ENCODE measurements around the gene ZNF700. TPM values are rescaled to one million over a fixed set of nuclear protein-coding genes. Genes with fewer than 3 reads are reported as not detected.

The ZNF700 gene
- total and polyA plus RNA-seq, 2 donors (not counting 3 experiments of a cell fraction or from before 2014, with no cell fraction given) = 2.3 to 7.9 TPM

DNA sequence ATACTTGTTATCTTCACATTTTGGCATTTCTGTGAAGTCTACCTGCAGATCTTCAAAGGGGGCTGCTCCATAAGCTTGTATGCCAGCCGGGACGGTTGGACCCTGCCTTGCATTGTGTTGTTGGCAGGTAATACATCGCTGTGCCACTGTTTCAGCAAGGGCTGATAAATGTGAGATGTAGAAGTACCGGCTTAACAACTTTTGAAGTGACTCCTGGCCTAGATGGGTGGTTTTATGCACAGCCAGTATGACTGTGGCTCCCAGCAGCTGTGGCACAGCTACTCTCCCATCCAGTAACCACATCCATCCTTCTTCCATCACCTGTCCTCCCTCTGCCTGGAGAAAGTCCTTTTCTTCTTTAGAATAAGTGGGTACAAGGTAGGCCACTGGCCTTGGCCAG lies 19.7 kb downstream of the ZNF700 start:
- H3K4me3 ChIP-seq (replicated peaks in 1 of 3; ENCODE audit: insufficient read depth in 1 of 3, low read depth in 1 of 3, low read length in 3 of 3) = no peak overlapping the region
- BruUV-seq (replicated peaks) = no TSS peak
- H3K27ac ChIP-seq (ENCODE audit: insufficient read depth, low read depth, low read length) = no peak overlapping the region
- dilution Hi-C loops (cut with MboI; ENCODE audit: extremely low pct_ligation_motif_present, low sequenced_read_pairs) (no loop called here), intact Hi-C loops (cut with micrococcal nuclease) (no loop called here)
- H3K4me1 ChIP-seq (ENCODE audit: control insufficient read depth, extremely low read depth, insufficient read depth, low read length) = no peaks in the 10 kb centered on the region
- H3K79me2 ChIP-seq (ENCODE audit: control insufficient read depth, insufficient read depth, low read length) = peaks cover under 1% of the 10 kb centered on the region
- peaks cover 22% of the 10 kb centered on the region for H3K9me3 ChIP-seq (replicated peaks; ENCODE audit: control insufficient read depth, insufficient read depth, low read length)
- CTCF ChIA-PET = no interaction called here
- H3K36me3 ChIP-seq (ENCODE audit: control insufficient read depth in 2 of 2, extremely low read depth in 1 of 2, insufficient read depth in 2 of 2, low read length in 2 of 2) = peaks cover 7 to 12% of the 10 kb centered on the region in 2 experiments
- POLR2A ChIA-PET = no interaction called here
- no peak for DNase-seq (ENCODE audit: low read depth, low spot score)
- H4K20me1 ChIP-seq (replicated peaks; ENCODE audit: control insufficient read depth, extremely low read depth, insufficient read depth, low read length) = no peaks in the 10 kb centered on the region
- no peak overlapping the region for H3K4me2 ChIP-seq (ENCODE audit: insufficient read depth, low read length)
- no peak for FAIRE-seq
- TF ChIP-seq FOS (IDR thresholded peaks at IDR 0.05; ENCODE audit: borderline replicate concordance, insufficient read depth, low read length) (no peak), JUN (IDR thresholded peaks at IDR 0.05; ENCODE audit: borderline replicate concordance, insufficient read depth, insufficient read length, low read depth) (no peak), MAX (IDR thresholded peaks at IDR 0.05; ENCODE audit: insufficient read depth, insufficient read length) (no peak), POLR2A (IDR thresholded peaks at IDR 0.05; ENCODE audit: low read depth, low read length) (no peak)
- H2AFZ ChIP-seq (ENCODE audit: low read depth, low read length) = no peak overlapping the region
- no peak overlapping the region for H3K9ac ChIP-seq (replicated peaks; ENCODE audit: extremely low read depth, insufficient read depth, low read length)
- no peaks in the 10 kb centered on the region for H3K9me1 ChIP-seq (replicated peaks; ENCODE audit: control insufficient read depth, extremely low read depth, insufficient read depth, low read length)
- no peaks in the 10 kb centered on the region for H3K27me3 ChIP-seq (ENCODE audit: control insufficient read depth in 2 of 2, insufficient read depth in 2 of 2, low read length in 2 of 2)

DNA sequence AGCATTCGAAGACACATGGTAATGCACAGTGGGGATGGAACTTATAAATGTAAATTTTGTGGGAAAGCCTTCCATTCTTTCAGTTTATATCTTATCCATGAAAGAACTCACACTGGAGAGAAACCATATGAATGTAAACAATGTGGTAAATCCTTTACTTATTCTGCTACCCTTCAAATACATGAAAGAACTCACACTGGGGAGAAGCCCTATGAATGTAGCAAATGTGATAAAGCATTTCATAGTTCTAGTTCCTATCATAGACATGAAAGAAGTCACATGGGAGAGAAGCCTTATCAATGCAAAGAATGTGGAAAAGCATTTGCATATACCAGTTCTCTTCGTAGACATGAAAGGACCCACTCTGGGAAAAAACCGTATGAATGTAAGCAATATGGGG lies 23.7 kb downstream of the ZNF700 start:
- POLR2A ChIA-PET = no interaction called here
- dilution Hi-C loops (cut with MboI; ENCODE audit: extremely low pct_ligation_motif_present, low sequenced_read_pairs) (no loop called here), intact Hi-C loops (cut with micrococcal nuclease) (no loop called here)
- no peak for TF ChIP-seq MAX (IDR thresholded peaks at IDR 0.05; ENCODE audit: insufficient read depth, insufficient read length)
- no peak for TF ChIP-seq POLR2AphosphoS5 (IDR thresholded peaks at IDR 0.05; ENCODE audit: insufficient read depth, low read depth, low read length)
- no peak for TF ChIP-seq JUN (IDR thresholded peaks at IDR 0.05; ENCODE audit: borderline replicate concordance, insufficient read depth, insufficient read length, low read depth)
- no peak for TF ChIP-seq POLR2A (IDR thresholded peaks at IDR 0.05; ENCODE audit: low read depth, low read length)
- no peak for TF ChIP-seq MYC (IDR thresholded peaks at IDR 0.05; ENCODE audit: low read depth, low read length)
- no peak for TF ChIP-seq GATA2 (IDR thresholded peaks at IDR 0.05; ENCODE audit: insufficient read depth, insufficient read length, low read depth, low read length)
- no peak for TF ChIP-seq EZH2 (IDR thresholded peaks at IDR 0.05; ENCODE audit: borderline replicate concordance, low read depth, low read length, severe bottlenecking)
- TF ChIP-seq, protein P1, sequence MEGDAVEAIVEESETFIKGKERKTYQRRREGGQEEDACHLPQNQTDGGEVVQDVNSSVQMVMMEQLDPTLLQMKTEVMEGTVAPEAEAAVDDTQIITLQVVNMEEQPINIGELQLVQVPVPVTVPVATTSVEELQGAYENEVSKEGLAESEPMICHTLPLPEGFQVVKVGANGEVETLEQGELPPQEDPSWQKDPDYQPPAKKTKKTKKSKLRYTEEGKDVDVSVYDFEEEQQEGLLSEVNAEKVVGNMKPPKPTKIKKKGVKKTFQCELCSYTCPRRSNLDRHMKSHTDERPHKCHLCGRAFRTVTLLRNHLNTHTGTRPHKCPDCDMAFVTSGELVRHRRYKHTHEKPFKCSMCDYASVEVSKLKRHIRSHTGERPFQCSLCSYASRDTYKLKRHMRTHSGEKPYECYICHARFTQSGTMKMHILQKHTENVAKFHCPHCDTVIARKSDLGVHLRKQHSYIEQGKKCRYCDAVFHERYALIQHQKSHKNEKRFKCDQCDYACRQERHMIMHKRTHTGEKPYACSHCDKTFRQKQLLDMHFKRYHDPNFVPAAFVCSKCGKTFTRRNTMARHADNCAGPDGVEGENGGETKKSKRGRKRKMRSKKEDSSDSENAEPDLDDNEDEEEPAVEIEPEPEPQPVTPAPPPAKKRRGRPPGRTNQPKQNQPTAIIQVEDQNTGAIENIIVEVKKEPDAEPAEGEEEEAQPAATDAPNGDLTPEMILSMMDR (IDR thresholded peaks at IDR 0.05; ENCODE audit: extremely low read depth in 1 of 2, insufficient read depth in 1 of 2, low read depth in 1 of 2, low read length in 2 of 2) = no peak
- TF ChIP-seq FOS (IDR thresholded peaks at IDR 0.05; ENCODE audit: borderline replicate concordance, insufficient read depth, low read length) = no peak
- Histone ChIP-seq H3K4me1 (ENCODE audit: control insufficient read depth, extremely low read depth, insufficient read depth, low read length) (no peaks in the 10 kb centered on the region), H3K9me3 (replicated peaks; ENCODE audit: control insufficient read depth, insufficient read depth, low read length) (peaks cover 34% of the 10 kb centered on the region), H3K27me3 (ENCODE audit: control insufficient read depth in 2 of 2, insufficient read depth in 2 of 2, low read length in 2 of 2) (no peaks in the 10 kb centered on the region), H3K36me3 (ENCODE audit: control insufficient read depth in 2 of 2, extremely low read depth in 1 of 2, insufficient read depth in 2 of 2, low read length in 2 of 2) (peaks cover 7 to 12% of the 10 kb centered on the region in 2 experiments), H3K9ac (replicated peaks; ENCODE audit: extremely low read depth, insufficient read depth, low read length) (no peak overlapping the region), H3K9me1 (replicated peaks; ENCODE audit: control insufficient read depth, extremely low read depth, insufficient read depth, low read length) (no peaks in the 10 kb centered on the region), H4K20me1 (replicated peaks; ENCODE audit: control insufficient read depth, extremely low read depth, insufficient read depth, low read length) (no peaks in the 10 kb centered on the region), H2AFZ (ENCODE audit: low read depth, low read length) (no peak overlapping the region), H3K4me2 (ENCODE audit: insufficient read depth, low read length) (no peak overlapping the region), H3K79me2 (ENCODE audit: control insufficient read depth, insufficient read depth, low read length) (no peaks in the 10 kb centered on the region), H3K27ac (ENCODE audit: insufficient read depth, low read depth, low read length) (no peak overlapping the region), H3K4me3 (replicated peaks in 1 of 3; ENCODE audit: insufficient read depth in 1 of 3, low read depth in 1 of 3, low read length in 3 of 3) (no peak overlapping the region)
- CTCF ChIA-PET = no interaction called here
- DNase-seq (ENCODE audit: low read depth, low spot score) (no peak), FAIRE-seq (no peak)
- no TSS peak for BruUV-seq (replicated peaks)

All from endothelial cell of umbilical vein (primary cell).